ENCODE measurements around the gene ELMO1.

Gene ELMO1

GRCh38 chr7:37000511-37000910 lies 448.2 kb downstream of the ELMO1 start:
- DNase-seq (ENCODE audit: low read depth): no peak
- TF ChIP-seq, protein P1, sequence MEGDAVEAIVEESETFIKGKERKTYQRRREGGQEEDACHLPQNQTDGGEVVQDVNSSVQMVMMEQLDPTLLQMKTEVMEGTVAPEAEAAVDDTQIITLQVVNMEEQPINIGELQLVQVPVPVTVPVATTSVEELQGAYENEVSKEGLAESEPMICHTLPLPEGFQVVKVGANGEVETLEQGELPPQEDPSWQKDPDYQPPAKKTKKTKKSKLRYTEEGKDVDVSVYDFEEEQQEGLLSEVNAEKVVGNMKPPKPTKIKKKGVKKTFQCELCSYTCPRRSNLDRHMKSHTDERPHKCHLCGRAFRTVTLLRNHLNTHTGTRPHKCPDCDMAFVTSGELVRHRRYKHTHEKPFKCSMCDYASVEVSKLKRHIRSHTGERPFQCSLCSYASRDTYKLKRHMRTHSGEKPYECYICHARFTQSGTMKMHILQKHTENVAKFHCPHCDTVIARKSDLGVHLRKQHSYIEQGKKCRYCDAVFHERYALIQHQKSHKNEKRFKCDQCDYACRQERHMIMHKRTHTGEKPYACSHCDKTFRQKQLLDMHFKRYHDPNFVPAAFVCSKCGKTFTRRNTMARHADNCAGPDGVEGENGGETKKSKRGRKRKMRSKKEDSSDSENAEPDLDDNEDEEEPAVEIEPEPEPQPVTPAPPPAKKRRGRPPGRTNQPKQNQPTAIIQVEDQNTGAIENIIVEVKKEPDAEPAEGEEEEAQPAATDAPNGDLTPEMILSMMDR (IDR thresholded peaks at IDR 0.05; ENCODE audit: low read depth, low read length, missing control alignments): no peak
- in situ Hi-C loops (cut with HindIII; ENCODE audit: low sequenced_read_pairs): no loop called here
- no peak overlapping the region for H3K4me3 ChIP-seq (ENCODE audit: low read depth, low read length)

DNA sequence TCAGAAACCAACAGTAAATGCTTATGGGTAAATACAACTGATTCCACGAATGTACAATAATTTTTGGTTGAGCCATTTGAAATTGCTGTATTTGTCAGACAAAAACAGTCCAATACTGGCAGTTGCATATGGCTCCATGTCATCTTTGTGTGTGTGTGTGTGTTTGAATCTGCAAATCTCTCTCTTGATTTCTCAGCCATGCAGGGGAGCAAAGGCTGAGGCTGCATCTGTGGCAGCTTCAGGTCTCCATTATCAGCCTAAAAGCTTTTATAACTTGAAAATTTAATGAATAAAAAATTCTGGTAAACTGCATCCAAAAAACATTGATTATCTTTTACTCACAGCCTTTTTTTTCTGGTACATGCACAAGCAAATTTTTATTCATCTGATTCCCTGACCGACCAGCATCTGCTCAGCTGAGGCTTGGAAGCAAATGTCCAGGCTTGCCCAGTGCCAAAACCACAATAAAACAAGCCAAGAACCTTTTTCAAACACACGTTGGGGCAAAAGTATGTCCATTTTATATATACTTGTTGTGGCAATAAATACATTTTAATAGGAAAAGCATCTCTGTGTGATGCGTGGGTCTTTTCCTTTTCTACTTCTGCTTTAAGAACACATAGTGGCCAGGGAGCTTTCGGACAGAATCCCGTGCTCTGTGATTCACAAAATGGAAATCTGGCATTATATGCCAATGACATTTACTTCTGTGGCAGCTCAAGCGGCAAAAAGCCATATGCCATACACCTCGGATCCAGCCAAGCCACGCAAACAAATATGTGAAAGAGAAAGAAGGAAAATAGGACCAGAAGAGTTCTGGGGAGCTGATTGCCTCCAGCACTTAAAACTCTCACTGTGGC lies 448.8 kb downstream of the ELMO1 start:
- no peak overlapping the region for H3K4me3 ChIP-seq (ENCODE audit: low read depth, low read length)
- in situ Hi-C loops (cut with HindIII; ENCODE audit: low sequenced_read_pairs): no loop called here
- TF ChIP-seq, protein P1 (IDR thresholded peaks at IDR 0.05; ENCODE audit: low read depth, low read length, missing control alignments): no peak
- DNase-seq (ENCODE audit: low read depth): peak; percentile 51

- in situ Hi-C loops (cut with HindIII; ENCODE audit: low sequenced_read_pairs): no loop called here
Observed at GRCh38 chr7:36995776-36996175, 452.9 kb downstream of the ELMO1 start.

GRCh38 chr7:36994456-36995112 lies 454.1 kb downstream of the ELMO1 start:
- in situ Hi-C loops (cut with HindIII; ENCODE audit: low sequenced_read_pairs): no loop called here
- DNase-seq (ENCODE audit: low read depth): no peak
- H3K4me3 ChIP-seq (ENCODE audit: low read depth, low read length): no peak overlapping the region
- TF ChIP-seq, protein P1 (IDR thresholded peaks at IDR 0.05; ENCODE audit: low read depth, low read length, missing control alignments): no peak

More at GRCh38 chr7:36995776-36996175, 452.9 kb downstream of the ELMO1 start:
- no peak for DNase-seq (ENCODE audit: low read depth)
- TF ChIP-seq, protein P1 (IDR thresholded peaks at IDR 0.05; ENCODE audit: low read depth, low read length, missing control alignments): no peak
- no peak overlapping the region for H3K4me3 ChIP-seq (ENCODE audit: low read depth, low read length)

DNA sequence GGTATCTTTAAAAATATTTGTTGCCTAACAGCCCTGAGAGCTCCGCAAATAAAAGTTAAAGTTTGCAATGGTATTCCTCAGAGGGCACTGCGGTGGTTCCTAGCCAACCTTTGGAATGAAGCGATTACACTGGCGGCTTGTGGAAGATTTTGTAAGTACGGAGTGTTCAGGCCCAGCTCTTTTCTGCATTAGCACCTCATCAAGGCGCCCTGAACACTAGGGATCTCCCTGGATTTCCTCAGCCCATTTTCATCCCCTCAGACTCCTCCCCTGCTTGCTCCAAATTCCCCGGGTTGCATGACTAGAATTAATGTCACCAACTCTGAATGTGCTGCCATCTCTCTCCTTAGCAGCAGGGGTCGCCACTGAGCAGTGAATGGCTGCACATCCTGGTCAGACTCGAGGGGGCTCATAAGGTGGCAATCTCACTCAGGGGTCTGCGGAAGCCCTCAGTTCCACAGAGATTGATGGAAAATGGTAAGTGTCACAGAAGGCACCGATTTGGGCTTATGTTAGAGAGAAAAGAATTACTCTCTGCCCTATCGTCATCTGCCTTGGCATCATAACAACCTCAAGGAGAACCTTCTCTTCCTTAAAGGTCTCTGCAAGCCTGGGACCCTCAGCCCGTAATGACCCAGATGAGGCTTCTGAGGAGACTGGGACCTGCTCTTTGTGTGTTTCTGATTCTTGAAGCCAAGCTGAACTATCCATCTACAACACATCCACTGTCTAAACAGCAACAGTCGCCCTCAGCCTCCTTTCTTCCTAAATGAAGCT lies 461.5 kb downstream of the ELMO1 start:
- DNase-seq (ENCODE audit: low read depth): peak; percentile 12
- in situ Hi-C loops (cut with HindIII; ENCODE audit: low sequenced_read_pairs): no loop called here
- TF ChIP-seq, protein P1 (IDR thresholded peaks at IDR 0.05; ENCODE audit: low read depth, low read length, missing control alignments): peak; percentile 94
- H3K4me3 ChIP-seq (ENCODE audit: low read depth, low read length): no peak overlapping the region

DNA sequence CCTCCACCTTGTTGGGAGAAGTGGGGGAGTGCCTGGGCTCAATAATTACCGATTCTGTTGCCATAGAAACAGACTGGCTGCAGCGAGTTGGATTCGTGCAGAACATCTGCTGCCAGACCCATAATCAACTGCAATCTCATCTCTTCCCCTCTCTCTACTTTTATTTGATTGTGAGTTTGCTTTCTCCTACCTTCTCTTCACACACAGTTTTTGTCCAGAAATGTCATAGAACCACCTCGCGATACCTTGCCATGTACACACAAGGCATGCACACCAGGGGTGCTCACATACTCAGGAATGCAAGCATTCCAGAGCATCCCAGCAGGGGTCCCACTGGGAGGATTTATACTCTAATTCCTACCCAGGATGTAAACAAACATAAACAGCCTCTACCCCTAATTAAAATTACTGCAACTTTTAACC lies 462.1 kb downstream of the ELMO1 start:
- in situ Hi-C loops (cut with HindIII; ENCODE audit: low sequenced_read_pairs): no loop called here
- TF ChIP-seq, protein P1 (IDR thresholded peaks at IDR 0.05; ENCODE audit: low read depth, low read length, missing control alignments): no peak
- no peak overlapping the region for H3K4me3 ChIP-seq (ENCODE audit: low read depth, low read length)
- DNase-seq (ENCODE audit: low read depth): peak; percentile 12

Data from astrocyte of the cerebellum (primary cell).